Neutrophil (primary cell): Measurements from ENCODE around the gene THRA.
A peak's percentile ranks its signal among the peaks of the same experiment; 100 is the strongest.

Source experiments
- H3K27ac ChIP-seq: fragments of 200-600 bp; sonication (generic); 2 replicates; pipeline ENCODE4 v1.5.1; 2016; ENCODE audit warnings: mild to moderate bottlenecking, moderate library complexity
- H3K27me3 ChIP-seq: fragments of 200-600 bp; sonication (generic); 2 replicates; pipeline ENCODE4 v1.6.0; 2016; ENCODE audit warnings: mild to moderate bottlenecking
- H3K36me3 ChIP-seq: fragments of 200-600 bp; sonication (generic); 2 replicates; pipeline ENCODE4 v1.5.1; 2017
- H3K4me1 ChIP-seq, 2 experiments: fragments of 200-600 bp in 1 of 2; sonication (generic) in 1 of 2; 1 replicate in 1 of 2; 2 replicates in 1 of 2; pipeline versions ENCODE4 v1.5.1 to v1.6.1; 2013 to 2016; ENCODE audit warnings: low read depth in 1 of 2, low read length in 1 of 2, mild to moderate bottlenecking in 1 of 2, moderate library complexity in 1 of 2; ENCODE audit not compliant: control insufficient read depth in 1 of 2, insufficient read depth in 1 of 2
- H3K4me3 ChIP-seq, 2 experiments: fragments of 200-600 bp in 1 of 2; sonication (generic) in 1 of 2; 1 replicate in 1 of 2; 2 replicates in 1 of 2; pipeline ENCODE4 v1.5.1; 2013 to 2016; ENCODE audit warnings: low read depth in 1 of 2, low read length in 1 of 2, mild to moderate bottlenecking in 1 of 2, moderate library complexity in 1 of 2
- H3K9me3 ChIP-seq: fragments of 200-600 bp; sonication (generic); 2 replicates; pipeline ENCODE4 v1.5.1; 2016
- TF ChIP-seq, protein P1 (sequence below): fragments of 200-600 bp; sonication (generic); IDR thresholded peaks from 2 replicates; pipeline ENCODE4 v1.5.1; 2016; ENCODE audit warnings: antibody characterized with exemption

Gene THRA

DNA sequence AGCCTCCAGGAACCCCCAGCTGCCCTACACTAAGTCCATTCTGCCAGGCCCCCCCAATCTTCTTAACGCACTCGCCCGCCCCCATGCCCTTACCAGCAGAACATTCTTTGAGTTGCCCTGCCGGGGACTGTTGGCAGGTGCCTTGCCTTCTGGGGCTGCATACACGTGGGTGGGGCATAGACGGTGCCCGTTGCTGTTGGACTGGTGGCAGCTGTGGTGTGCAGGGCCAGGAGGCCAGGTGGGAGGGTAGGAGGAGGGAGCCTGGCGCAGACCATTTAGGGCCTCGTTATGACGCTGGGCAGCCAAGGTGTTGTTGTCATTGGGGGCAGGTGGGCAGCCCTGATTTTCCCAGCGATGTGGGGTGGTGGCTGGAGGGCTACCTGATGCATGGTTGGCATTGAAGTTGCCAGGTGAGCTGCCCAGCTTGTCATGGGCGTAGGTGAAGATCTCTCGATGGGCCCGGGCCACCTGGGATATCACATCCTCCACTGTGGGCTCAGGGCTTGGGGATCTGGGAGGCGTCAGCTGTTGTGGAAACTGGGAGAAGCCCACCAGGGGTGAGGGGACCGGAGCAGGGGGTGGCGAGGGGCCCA lies 32.7 kb downstream of the THRA start:
- peaks cover 55 to 64% of the 10 kb centered on the region in 2 experiments for H3K4me1 ChIP-seq
- H3K9me3 ChIP-seq = no peaks in the 10 kb centered on the region
- TF ChIP-seq, protein P1, sequence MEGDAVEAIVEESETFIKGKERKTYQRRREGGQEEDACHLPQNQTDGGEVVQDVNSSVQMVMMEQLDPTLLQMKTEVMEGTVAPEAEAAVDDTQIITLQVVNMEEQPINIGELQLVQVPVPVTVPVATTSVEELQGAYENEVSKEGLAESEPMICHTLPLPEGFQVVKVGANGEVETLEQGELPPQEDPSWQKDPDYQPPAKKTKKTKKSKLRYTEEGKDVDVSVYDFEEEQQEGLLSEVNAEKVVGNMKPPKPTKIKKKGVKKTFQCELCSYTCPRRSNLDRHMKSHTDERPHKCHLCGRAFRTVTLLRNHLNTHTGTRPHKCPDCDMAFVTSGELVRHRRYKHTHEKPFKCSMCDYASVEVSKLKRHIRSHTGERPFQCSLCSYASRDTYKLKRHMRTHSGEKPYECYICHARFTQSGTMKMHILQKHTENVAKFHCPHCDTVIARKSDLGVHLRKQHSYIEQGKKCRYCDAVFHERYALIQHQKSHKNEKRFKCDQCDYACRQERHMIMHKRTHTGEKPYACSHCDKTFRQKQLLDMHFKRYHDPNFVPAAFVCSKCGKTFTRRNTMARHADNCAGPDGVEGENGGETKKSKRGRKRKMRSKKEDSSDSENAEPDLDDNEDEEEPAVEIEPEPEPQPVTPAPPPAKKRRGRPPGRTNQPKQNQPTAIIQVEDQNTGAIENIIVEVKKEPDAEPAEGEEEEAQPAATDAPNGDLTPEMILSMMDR = no peak
- no peaks in the 10 kb centered on the region for H3K27me3 ChIP-seq
- peak overlapping the region in 1 of 2 experiments; percentile 49 for H3K4me3 ChIP-seq
- H3K27ac ChIP-seq = peak overlapping the region; percentile 97
- peaks cover 36% of the 10 kb centered on the region for H3K36me3 ChIP-seq

- Histone ChIP-seq H3K9me3 (no peaks in the 10 kb centered on the region), H3K36me3 (peaks cover 29% of the 10 kb centered on the region), H3K27me3 (no peaks in the 10 kb centered on the region), H3K4me3 (peak overlapping the region in 1 of 2 experiments; percentile 49), H3K27ac (peak overlapping the region; percentile 97), H3K4me1 (peaks cover 62 to 71% of the 10 kb centered on the region in 2 experiments)
- TF ChIP-seq, protein P1 = peak; percentile 12
These were observed 33.4 kb downstream of the THRA start for GRCh38 chr17:40095944-40096791.

GRCh38 chr17:40097087-40097486 lies 34.3 kb downstream of the THRA start:
- peak overlapping the region; percentile 97 for H3K27ac ChIP-seq

DNA sequence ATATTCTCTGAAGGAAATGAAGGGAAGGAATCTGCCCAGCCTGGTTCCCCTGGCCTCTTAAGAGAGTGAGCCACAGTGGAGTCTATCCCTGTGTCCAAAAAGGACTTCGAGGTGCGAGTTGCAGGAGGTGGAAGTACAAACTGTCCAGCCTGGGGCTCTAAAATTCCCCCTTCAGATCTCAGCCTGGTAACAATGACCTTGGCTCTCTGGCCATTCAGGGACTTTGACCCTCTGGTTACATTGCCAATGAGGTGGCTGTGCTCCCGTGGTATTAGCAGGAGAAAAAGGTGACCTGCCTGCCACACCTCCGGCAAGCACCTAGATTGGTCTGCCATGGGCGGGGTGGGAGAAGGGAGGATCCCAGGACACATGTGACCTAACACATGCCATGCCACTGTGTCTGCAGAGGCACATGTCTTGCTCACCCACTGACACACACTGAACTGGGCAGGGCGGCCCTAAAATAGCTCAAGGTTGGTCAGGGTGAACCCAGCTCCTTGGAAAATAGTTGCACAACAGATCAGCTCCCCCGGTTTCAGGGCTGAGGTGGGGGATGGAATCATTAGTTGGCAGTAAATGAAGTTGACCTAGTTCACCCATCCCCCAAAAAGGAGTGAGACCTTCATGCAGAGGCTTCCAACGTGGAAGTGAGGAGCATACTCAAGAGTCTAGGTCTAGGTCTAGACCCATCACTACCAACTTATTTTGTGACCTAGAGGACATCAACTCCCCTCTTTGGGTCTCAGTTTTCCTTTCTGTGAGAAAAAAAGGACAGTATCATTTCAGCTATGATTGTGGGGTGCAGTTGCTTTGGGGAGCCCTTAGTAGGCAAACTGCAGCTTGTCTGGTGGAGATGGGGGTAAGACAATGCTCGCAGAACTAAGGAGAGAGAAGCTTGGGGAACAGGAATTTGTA lies 35.4 kb downstream of the THRA start:
- Histone ChIP-seq H3K27ac (peak overlapping the region; percentile 97), H3K4me1 (peaks cover 68 to 80% of the 10 kb centered on the region in 2 experiments), H3K27me3 (no peaks in the 10 kb centered on the region), H3K36me3 (peaks cover 9% of the 10 kb centered on the region), H3K4me3 (peak overlapping the region; percentile 62), H3K9me3 (no peaks in the 10 kb centered on the region)
- TF ChIP-seq, protein P1 = no peak

More at GRCh38 chr17:40097087-40097486, 34.3 kb downstream of the THRA start:
- Histone ChIP-seq H3K27me3 (no peaks in the 10 kb centered on the region), H3K9me3 (no peaks in the 10 kb centered on the region), H3K36me3 (peaks cover 20% of the 10 kb centered on the region), H3K4me3 (peak overlapping the region in 1 of 2 experiments; percentile 49), H3K4me1 (peaks cover 68 to 79% of the 10 kb centered on the region in 2 experiments)
- TF ChIP-seq, protein P1 = no peak
